NCI-H1417 treated with DMSO at 0.1 percent for 48 hours (cell line): Measurements from ENCODE around the gene FSHR.

Experiments
- DNase-seq: peaks from one replicate; lab custom pipeline; 2025; lab: John Stamatoyannopoulos, UW

The FSHR gene

DNA sequence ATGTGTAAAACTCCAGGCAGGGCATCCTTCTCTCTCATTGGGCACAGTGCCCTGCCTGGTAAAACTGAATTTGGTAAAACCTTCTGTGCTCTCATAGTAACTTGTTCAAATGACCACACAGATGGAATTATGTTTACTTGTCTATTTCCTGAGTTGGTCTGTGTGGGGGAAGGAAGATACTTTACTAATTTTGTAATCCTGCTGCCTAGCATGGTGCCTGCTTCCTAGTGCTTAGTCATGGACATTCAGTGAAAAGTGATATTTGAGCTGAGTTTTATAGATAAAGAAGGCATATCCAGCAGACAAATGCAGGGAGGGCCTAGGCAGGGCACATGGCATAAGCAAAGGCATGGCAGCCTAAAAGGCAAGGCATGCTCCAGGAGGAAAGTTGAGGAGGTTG is 199.4 kb downstream of the FSHR start:
- no peak for DNase-seq

DNA sequence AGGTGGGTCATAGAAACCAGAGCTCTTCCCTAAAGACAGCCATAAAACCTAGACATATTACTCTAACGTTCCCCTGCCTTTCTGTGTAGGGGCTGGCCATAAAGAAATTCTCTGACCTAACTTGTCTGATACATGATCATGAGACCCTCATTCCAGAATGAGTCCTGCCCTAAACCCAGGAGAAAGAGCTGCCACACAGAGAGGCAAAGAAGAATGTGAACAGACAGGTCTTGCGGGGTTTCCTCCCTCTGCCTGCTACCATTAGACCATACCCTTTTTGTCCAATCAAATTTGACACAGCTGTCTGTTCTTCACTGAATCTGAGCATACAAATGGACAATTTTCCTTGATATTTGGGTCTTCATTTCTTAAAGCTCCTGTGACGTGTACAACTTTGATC is 200.0 kb downstream of the FSHR start:
- no peak for DNase-seq

DNA sequence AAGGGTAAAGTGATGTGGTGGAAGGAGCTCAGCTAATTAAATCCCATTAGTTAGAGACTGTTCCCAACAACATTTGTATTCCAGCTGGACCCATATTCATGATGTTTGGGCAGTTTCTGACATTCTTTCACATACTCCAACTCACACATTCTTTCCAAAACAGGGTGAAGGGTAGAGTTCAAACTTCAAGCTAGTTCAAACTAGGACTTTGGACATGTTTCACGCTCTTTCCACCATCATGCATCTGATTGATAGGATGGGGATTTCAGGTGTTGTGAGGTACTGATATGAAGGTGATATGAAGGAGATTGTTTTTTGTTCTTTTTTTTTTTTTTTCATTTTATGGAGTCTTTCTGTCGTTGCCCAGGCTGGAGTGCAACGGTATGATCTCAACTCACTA is 201.7 kb downstream of the FSHR start:
- no peak for DNase-seq

DNA sequence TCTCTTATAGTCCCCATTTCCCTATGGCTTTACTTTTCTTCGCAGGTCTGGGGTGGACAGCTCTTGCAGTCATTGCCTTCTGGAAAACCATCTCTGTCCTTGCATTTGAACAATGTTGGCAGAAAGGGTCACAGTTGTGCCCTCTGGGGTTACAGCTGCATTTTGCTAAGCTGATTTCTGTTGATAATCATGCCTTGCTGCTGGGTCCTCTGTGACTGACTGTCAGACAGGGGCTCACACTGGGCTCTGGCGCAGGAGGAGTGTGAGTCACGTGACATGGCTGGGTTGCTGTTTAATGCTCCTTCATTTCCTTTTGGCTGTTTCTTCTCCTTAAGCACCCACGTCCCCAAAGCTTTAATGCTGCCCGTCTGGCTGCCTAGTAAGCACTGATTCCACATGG is 202.2 kb downstream of the FSHR start:
- DNase-seq: no peak

DNA sequence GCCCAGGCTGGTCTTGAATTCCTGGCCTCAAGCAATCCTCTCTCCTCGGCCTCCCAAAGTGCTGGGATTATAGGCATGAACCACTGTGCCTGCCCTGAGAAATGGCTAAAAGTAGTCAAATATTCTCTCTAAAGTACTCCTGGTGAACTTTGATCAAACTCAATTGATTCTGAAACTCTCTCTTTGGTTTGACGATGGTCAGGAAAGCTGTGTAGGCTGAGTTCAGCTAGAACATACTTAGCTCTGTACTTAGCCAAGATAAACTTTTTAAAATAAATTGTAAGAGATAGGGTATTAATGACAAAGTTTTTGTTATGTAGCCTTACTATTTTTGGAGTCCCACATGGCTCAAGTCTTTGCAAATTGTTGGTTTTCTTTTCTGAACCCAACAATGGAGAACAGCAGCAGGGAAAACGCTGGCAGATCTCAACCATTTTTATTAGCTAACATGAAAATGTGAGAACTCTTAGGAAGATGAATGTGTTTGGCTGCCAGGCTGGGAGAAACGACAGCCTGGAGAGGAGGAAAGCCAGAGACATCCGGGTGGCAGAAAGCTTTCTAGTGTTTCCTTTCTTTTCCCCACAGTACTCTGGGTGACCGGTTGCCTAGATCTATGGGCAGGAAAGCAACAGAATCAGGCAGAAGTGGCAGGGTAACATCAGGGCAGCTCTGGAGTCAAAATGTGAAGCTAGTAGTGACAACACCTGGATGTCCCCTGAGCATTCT is 205.8 kb downstream of the FSHR start:
- no peak for DNase-seq

DNA sequence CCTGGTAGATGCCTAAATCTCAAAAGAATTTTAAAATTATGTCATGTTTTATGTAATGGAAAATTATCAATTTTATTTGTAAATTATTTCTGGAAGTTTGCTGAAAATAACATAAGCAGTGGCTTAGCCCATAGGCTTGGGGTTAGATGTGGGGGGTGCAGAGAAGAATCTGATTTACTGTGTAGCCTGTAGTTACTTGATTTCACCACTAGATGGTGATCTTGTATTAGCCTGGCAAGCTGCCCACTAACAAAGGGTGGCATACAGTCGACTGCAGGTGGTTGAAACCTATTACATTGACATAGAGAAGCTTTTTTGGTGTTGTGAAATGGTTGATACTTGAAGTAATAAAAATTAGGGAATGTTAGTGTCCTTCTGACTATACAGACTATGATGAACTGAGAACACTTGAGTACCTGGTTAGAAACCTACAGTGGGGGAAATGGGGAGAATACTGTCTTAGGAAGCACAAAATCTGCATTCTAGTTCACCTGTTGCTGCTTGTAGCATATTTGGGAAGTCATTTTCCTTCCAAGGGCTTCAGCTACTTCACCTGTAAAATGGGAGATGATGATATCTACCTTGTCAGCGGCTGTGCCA is 207.8 kb downstream of the FSHR start:
- DNase-seq: peak; percentile 19

DNA sequence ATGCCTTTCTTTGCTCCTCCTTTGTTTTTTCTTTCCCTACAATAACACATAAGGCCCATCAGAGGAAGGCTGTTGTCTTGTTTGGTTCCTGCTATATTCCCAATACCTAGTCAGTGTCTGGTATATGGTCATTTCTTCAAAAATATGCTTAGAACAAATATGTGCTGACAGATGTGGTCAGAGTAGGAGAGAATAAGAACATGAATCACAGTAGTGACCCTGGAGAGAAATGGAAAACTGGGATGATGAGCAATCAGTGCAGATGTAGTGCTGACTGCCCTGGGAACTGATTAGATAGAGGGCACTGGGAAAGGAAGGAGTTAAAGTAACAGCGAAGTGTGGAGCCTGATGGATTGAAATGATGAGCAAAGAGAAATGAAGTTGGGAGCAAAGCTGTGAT is 209.4 kb downstream of the FSHR start:
- DNase-seq: no peak

DNA sequence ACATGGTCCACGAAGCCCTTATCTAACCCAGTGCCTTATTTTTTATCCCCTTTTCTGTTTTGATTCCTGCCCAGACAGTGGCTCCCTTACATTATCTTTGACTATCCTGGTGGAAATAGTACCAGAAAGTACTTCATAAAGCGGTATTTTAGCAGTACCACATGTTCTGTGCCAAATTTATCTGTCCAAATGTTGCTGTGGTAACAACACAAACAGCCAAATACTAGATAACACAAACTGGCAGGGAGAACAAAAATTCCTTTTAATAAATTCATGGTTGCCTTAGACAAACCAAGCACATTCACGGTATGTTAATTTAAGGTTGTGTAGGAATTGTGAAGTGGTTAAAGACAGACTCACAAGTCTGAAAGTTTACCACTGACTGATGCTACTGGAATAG is 210.9 kb downstream of the FSHR start:
- DNase-seq: no peak

DNA sequence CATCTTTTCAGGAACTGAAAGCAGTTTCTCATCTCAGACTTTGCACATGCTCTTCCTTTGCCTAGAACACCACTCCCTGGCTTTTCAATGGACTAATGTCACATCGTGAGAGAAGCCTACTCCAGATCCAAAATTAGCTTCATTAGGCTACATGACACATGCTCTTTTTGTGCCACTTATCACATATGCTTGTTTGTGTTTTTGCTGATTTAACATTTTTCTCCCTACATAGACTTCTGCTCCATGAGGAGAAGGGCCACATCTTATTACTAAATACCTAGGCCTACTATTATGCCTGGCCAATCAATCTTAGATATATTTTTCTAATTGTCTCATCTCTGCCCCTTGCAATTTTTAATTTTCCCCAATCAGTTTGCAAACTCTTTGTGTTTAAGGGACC is 212.4 kb downstream of the FSHR start:
- DNase-seq: no peak

DNA sequence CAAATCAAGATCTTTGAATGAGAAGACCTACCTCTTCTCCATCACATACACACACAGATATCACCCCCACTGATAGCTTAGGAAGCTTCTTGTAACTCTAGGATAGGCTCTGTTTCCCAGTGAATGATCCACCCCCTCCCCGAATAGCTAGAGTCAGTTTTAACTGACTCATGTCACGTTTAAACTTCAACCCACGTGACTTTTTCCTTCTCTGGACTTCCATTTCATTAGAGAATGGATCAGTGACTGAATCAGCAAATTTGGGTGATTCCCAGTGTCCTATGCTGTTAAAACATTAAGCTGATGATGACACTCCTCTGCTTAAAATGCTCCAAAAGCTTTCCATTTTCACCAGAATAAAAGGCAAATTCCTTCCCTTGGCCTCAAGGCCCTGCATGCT is 212.9 kb downstream of the FSHR start:
- DNase-seq: no peak

DNA sequence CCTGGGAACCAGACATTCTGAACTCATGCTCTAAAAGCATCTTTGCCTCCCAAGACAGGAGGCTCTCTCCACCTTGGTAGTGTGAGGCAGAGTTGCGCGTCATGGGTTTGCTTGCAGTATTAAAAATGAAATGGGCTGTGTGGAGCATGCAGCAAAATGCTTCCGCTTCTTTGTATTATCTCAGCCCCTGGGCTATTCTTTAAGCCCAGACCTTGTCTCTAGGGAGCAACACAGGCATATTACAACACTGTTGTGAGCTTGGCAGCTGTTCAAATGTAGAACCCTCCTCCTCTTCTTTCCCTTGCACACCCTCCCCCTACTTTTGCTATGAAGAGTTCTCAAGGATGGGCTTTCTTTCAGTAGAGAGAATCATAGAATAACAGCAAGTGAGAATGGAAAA is 213.7 kb downstream of the FSHR start:
- no peak for DNase-seq

DNA sequence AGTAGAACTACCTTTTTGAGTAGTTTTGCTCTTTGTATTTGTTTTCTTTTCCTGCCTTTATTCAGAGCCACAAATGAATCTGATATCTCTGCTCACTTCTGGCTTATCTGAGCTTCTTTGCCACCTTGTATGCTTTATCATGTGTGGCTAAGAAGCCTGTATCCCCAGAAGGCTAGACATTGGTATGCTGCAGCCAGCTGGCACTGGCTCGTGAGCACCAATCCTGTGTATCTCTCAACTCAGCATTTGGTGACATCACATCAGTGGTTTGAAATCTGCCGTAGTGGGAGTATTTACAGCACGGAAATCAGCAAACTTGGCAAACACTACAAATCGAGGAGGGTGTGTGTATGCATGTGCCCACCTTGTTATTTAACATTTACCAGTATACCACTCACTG is 215.1 kb downstream of the FSHR start:
- DNase-seq: no peak

DNA sequence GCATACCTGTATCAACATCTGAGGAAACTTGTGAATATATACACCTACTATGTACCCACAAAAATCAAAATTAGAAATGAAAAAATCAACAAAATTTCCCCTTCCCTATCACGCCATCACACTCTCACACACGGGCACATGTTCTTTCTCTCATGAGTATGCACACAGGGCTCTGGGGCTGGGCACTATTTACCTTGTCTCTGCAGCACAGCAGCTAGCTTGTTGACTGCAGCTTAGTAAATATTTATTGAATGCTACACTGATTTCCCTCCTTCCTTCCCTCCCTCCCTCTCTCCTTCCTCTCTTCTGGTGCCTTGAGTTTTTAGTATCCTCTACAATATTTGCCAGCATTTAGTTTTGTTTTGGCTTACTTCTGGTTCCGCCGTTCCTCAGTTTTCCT is 216.1 kb downstream of the FSHR start:
- DNase-seq: no peak

DNA sequence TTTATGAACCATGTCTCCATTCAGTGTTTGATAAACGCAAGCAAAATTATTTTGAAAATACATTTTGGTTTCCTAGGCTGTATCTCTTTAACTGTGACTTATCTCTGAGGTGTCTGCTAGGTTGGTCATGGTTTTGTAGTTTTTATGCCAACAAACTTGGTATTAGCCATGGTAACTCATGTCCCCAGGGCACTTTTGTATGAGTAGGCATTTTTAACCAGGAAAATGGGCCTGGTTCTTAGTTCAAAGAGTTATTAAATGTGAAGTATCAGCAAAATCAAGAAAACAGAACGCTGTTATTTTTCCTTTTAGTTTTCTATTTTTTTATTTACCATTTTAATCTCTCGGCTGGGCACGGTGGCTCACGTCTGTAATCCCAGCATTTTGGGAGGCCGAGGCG is 219.5 kb downstream of the FSHR start:
- DNase-seq: no peak

DNA sequence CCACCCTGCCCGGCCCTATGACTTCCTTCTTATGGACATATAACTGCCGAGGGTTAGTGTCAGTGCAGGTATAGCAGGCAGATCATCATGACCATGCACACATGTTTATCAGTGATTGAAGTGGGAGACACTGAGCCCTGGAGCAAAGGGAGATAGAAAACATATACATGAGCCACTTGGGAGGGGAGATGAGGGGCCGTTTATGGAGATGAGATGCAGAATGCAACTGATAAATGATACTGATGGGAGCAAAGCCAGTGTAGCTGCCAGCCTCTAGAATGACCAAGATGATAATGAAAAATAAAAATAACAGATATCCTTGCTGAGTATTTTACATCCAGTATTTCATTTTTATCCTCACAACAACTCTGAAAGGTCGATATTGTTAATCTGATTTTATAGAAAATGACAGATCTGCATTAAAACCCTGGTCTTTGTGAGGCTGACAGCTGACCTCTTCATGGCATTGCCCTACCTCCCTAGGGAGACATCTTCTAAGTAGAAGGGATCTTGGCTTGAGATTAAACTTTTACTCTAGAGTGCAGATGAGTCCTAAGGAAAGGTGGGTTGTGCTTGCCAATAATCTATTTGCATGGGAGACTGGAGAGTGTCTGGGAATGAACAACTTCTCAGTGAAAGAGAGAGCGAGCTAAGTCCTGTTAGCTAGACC is 220.4 kb downstream of the FSHR start:
- no peak for DNase-seq

DNA sequence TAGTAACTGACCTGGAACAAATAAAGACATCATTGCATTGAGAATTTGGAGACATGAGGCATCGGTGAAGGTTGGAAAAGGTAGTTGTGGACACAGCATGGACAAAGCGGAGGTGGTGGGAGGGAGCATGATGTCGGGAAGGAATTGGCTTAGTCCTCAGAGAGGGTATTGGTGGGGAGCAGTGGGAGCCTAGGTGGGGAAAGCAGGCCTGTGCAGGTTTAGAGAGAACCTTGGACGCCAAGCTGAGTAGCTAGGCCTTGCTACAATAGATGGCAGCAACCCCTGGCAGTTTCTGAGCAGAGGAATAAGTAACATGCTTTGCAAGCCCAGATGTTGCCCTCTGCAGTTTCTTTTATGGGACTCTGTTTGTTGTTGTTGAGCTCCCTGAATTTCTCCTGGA is 221.6 kb downstream of the FSHR start:
- no peak for DNase-seq

DNA sequence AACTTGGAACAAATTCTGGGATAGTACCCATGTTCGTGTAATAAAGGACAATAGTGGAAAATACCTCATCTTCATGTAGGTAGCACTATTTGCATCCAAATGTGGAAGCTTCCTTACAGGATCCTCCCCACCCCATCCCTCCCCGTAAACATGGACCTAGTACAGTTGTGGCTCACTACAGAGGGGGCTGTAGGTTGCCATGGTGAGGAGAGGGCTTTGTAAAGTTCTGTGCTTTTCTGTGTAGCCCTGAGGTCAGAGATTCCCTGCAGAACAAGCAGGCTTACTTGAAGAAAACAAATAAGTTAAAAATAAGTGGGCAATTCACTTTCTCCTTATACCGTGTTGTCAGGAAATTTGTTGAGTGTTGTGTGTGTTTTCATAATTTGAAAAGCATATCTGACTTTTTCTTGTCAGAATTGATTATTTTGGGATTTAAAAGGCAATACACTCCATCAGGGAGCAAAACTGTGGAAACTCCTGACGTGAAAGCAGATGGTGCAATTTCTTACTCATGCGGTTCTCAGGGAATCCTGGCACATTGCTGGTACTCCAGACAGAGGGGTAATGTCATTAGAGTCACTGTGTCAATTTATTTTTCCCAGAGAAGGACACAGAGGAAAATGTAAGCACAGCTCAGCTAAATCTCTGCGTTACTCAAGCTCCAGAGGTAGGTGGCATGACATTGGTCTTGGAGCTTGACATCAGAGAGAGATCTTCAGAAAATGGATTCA is 224.6 kb downstream of the FSHR start:
- DNase-seq: no peak

DNA sequence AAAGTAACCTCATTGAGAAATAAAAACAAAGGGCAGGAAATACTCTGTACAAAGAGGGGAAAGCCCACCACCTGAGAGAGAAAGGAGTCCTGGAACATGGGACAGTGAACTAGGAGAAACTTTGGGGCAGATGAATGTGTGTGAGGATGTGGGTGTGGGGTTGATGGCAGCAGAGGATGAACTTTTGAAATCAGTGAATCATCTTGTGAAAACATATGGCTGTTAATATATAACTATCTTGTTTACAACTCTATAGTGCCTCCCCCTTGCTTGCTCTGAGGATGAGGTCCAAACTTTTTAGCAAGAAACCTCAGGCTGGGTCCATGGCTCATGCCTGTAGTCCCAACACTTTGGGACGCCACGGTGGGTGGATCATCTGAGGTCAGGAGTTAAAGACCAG is 227.0 kb downstream of the FSHR start:
- DNase-seq: no peak

DNA sequence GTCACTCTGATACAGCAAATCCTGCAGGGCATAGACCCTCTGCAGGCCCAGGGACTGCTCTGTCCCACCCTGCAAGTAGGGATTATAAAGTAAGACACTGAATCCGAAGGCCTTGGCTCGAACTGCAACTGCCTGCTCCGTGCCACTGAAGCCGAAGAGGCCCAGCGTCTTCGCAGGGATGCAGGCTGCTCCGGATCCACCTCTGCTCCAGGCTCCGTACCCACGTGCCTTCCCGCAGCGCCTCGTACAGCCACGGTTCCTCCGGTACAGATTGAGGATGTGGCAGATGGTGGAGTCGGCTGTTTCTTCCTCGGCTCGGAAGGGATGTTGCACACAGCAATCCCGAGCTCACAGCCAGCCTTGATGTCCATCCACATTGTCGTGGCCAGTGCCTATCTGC is 238.4 kb downstream of the FSHR start:
- no peak for DNase-seq

DNA sequence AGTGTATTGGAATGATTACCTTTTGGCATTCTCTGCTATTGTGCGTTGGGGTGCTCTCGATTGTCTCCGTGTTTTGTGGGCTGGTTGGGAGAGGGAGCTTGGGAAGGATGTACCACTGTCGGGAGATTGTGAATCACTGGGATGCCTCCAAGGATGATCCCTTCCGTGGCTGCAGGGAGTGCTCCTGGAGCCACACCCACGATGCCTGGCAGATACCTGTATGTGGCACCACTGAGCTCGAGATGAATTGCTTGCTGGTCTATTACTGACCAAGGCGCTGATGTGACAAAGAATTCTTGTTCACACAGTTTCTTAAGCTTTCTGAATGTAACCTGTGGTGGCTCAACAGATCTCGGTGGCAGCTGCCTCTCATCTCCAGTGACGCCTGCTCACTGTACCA is 239.1 kb downstream of the FSHR start:
- DNase-seq: no peak

DNA sequence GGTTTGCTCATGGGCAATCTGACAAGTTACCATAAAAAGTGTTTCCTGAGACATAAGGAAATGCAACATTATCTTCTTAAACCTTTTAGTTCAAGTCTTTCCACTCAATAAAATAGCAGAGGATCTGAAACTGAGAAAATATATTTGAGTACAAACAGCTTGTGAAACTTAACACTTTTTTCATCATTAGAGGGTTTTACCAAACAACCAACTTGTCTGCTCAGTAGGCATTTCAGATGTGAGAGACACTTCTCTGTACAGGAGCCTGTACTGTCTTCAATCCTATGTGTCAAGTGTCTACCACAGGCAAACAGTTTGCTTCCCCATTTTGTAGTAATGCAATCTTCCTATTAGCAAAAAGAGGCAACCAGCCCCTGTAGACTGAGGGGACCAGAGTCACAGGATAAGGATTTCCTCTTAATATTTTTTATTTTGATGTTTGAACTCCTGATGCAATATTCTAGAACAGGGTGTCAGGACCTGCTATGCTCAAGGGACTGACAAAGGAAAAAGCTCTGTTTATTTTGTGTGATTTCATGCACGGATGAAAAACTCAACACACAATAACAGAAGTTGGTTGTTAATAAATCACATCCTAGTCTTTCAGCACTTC is 239.7 kb downstream of the FSHR start:
- no peak for DNase-seq
